Naive B cell (primary cell): ENCODE results near the gene ZNF213. TPM values are rescaled to one million over a fixed set of nuclear protein-coding genes. Genes with fewer than 3 reads are reported as not detected.
"Not testable (repeated sequence)": the region's sequence is repeated elsewhere in the genome, so short reads cannot be mapped to it uniquely, and the experiment has no call there.

ENCODE experiments used
- ATAC-seq, 2 donors: fragments of 150-1000 bp; cut with Tn5 transposase; 2 replicates each; pipeline ENCODE4 v1.10.0; 2021; ENCODE audit warnings: low read depth in 2 of 2, mild to moderate bottlenecking in 2 of 2, moderate library complexity in 2 of 2
- DNase-seq: peaks from one replicate; pipeline ENCODE4 v3.0.0; 2022
- H3K27ac Mint-ChIP-seq, 6 donors: one replicate each; pipeline ENCODE4 v1.8.0; 2020 to 2022; ENCODE audit warnings: mild to moderate bottlenecking in 6 of 6, mixed read lengths in 6 of 6, moderate library complexity in 5 of 6, inconsistent platforms in 2 of 6
- H3K27me3 Mint-ChIP-seq, 3 donors: one replicate each; pipeline ENCODE4 v1.8.0; 2021 to 2022; ENCODE audit warnings: mixed read lengths in 3 of 3, mild to moderate bottlenecking in 1 of 3
- H3K36me3 Mint-ChIP-seq, 2 donors: one replicate each; pipeline ENCODE4 v1.8.0; 2020 to 2022; ENCODE audit warnings: mixed read lengths in 2 of 2, inconsistent platforms in 1 of 2, mild to moderate bottlenecking in 1 of 2
- H3K4me1 Mint-ChIP-seq, 3 donors: one replicate each; pipeline ENCODE4 v1.8.0; 2020 to 2022; ENCODE audit warnings: mixed read lengths in 3 of 3, inconsistent platforms in 1 of 3, mild to moderate bottlenecking in 1 of 3, moderate library complexity in 1 of 3
- H3K4me3 Mint-ChIP-seq, 8 donors: one replicate each; pipeline ENCODE4 v1.8.0; 2020 to 2022; ENCODE audit warnings: mild to moderate bottlenecking in 8 of 8, mixed read lengths in 8 of 8, moderate library complexity in 8 of 8, inconsistent platforms in 2 of 8
- H3K9me3 Mint-ChIP-seq, 7 donors: one replicate each; pipeline ENCODE4 v1.8.0; 2020 to 2022; ENCODE audit warnings: mixed read lengths in 7 of 7, mild to moderate bottlenecking in 5 of 7, inconsistent platforms in 2 of 7, moderate library complexity in 1 of 7
- polyA plus RNA-seq, 6 donors: library from polyadenylated mRNA; unstranded; fragments of 300-500 nt; fragmentation: Illumina TruSeq; gene quantifications; one replicate each; pipeline ENCODE4 v1.2.3, GENCODE V29; 2021; ENCODE audit warnings: low read depth in 6 of 6

Gene ZNF213
- polyA plus RNA-seq, 6 donors from 2014 or later, result 0.38 to 2.7 (median 1.6) TPM; not detected in 1

DNA sequence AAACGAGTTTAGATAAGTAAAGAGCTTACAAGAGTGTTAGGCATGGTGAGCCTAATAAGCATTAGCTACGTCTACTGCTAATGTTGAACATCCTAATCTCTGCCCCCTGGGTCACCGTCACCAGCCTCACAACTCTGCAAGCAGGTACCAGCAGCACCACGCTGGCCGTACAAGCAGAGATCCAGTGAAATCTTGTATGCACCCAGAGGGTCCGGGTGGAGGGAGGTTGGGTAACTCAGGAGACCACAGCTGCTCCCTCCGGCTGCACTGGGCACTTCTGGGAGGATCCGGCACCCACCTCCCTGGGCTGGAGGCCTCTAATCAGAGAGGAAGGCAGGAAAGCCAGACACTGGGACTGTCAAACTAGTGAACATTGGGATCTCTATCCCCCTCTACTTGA, 44.8 kb downstream of the ZNF213 start:
- DNase-seq, result no peak
- H3K4me3 Mint-ChIP-seq, result no peak overlapping the region

DNA sequence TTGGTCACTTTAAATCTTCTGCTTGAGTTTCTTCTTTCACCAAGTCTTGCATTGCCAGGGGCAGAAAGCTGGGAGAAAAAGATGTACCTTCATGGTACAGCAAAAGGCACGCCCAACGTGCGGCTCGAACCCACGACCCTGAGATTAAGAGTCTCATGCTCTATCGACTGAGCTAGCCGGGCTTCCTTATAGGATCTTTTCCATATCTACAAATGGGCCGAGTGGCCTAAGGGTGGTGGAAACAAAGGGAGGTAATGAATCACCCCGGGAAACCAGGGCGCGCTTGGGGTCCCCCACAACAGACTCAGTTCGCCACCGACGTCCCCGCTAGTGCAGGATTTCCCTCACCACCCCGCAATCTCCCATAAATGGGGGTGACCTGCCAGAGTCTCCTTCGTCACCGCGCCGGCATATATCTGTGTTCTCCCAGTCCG, 45.6 kb downstream of the ZNF213 start:
- ATAC-seq (no peak), DNase-seq (no peak)
- Mint-ChIP-seq H3K27me3 (peaks cover 75 to 93% (median 84%) of the 10 kb centered on the region in 3 donors), H3K4me3 (peak overlapping the region in 1 of 8 donors; percentile 25), H3K4me1 (peaks cover 20 to 25% (median 23%) of the 10 kb centered on the region in 3 donors), H3K9me3 (peaks cover 0 to 19% (median 7%) of the 10 kb centered on the region in 7 donors), H3K27ac (peak overlapping the region in 1 of 6 donors; percentile 20), H3K36me3 (peaks cover 7 to 12% of the 10 kb centered on the region in 2 donors)

More for the DNA sequence above, 44.8 kb downstream of the ZNF213 start:
- Mint-ChIP-seq H3K9me3 (peaks cover 0 to 19% (median 6%) of the 10 kb centered on the region in 7 donors), H3K4me1 (peaks cover 20 to 25% (median 23%) of the 10 kb centered on the region in 3 donors), H3K27ac (no peak overlapping the region), H3K36me3 (peaks cover 7 to 12% of the 10 kb centered on the region in 2 donors), H3K27me3 (peaks cover 76 to 96% (median 82%) of the 10 kb centered on the region in 3 donors)
- ATAC-seq, result no peak

DNA sequence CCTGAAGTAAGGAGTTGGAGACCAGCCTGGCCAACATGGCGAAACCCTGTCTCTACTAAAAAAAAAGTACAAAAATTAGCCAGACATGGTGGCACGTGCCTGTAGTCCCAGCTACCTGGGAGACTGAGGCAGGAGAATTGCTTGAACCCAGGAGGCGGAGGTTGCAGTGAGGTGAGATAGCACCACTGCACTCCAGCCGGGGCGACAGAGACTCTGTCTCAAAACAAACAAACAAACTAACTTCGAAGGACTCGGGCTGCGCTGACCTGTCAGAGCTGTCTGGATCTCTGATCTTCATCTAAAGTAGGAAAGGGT, 47.4 kb downstream of the ZNF213 start:
- Mint-ChIP-seq H3K27ac (peak overlapping the region in 2 of 6 donors; percentile 79 to 96), H3K36me3 (peaks cover 0 to 13% of the 10 kb centered on the region in 2 donors), H3K4me1 (peaks cover 16 to 23% (median 21%) of the 10 kb centered on the region in 3 donors), H3K4me3 (peak overlapping the region; percentile 61 to 84 (median 74)), H3K27me3 (peaks cover 78 to 93% (median 83%) of the 10 kb centered on the region in 3 donors), H3K9me3 (peaks cover 0 to 13% (median 7%) of the 10 kb centered on the region in 7 donors)
- DNase-seq, ATAC-seq: not testable (repeated sequence)

DNA sequence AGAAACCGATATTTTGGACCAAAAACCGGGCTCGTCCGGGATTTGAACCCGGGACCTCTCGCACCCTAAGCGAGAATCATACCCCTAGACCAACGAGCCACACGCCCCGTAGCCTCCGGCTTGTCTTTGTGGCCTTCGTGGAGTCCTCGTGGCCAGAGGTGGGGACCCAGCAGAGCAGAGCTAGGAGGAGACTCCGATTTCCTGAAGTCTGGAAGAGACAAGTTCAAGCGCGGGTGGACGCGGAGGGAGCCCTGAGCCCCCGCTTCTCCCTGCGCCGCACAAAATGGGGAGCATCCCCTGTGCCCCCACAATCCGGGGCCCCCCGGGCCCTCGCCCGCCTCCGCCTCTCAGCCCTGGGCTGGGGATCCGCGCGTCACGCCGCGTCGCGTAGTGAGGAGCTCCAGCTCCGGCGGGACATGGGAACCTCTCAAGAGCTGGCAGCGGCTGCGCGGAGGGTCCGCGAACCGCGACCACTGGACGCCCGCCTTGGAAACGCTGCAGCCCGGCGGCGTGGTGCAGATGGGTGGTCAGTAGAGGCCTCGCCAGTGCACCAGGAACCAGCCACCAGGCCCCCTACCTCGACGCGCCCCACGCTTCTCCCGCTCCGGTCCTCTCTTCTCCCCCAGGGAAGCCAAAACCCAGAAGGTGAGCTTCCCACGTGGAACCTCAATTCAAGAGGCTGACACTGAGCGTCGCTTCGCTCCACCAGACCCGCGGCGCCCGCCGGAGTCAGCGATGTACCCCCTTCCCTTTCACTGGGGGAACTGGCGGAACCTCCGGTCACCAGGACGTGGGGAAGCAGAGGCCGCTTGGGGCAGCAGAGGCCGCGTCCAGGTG, 48.0 kb downstream of the ZNF213 start:
- H3K36me3 Mint-ChIP-seq, result peaks cover 0 to 18% of the 10 kb centered on the region in 2 donors
- H3K27ac Mint-ChIP-seq, result peak overlapping the region in 3 of 6 donors; percentile 45 to 96 (median 79)
- H3K4me1 Mint-ChIP-seq, result peaks cover 19 to 26% (median 25%) of the 10 kb centered on the region in 3 donors
- H3K4me3 Mint-ChIP-seq, result peak overlapping the region; percentile 64 to 90 (median 76)
- DNase-seq (no peak), ATAC-seq (peak; percentile 55 to 56)
- H3K27me3 Mint-ChIP-seq, result peaks cover 78 to 93% (median 83%) of the 10 kb centered on the region in 3 donors
- peaks cover 0 to 18% (median 7%) of the 10 kb centered on the region in 7 donors for H3K9me3 Mint-ChIP-seq

DNA sequence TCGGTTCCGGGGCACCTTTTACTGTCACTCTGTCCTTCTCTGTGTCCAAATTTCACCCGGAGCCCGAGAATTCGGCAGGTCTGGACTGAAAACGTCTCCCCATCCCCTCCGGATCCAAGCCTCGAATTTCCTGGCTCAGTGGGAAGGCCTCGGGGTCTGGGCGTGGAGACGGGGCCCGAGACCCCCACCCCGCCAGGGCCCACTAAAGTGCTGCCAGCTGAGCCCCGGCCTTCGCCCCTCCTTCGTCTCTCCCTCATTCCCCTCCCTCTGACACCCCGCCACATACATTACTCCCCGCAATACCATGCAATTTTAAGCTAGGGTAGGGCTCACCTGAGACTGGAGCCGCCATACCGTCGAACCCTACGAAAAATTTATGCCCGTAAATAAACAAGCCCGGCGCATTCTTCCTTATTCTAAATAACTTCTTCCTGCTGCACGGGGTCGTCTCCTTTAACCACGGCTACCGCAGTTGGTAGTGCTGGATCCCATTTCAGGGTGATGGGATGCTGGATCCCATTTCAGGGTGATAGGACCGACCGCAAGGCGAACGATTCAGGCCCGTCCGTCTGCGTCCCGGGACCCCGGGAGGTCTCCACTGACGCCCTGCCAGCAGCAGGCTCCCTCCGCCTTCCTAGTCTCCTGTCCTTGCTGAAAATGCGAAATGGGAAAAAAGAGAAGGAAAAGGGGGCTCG, 48.8 kb downstream of the ZNF213 start:
- peaks cover 0 to 23% of the 10 kb centered on the region in 2 donors for H3K36me3 Mint-ChIP-seq
- DNase-seq (no peak), ATAC-seq (no peak)
- H3K27me3 Mint-ChIP-seq, result peaks cover 80 to 93% (median 83%) of the 10 kb centered on the region in 3 donors
- peak overlapping the region; percentile 69 to 90 (median 76) for H3K4me3 Mint-ChIP-seq
- peak overlapping the region in 4 of 6 donors; percentile 58 to 96 (median 85) for H3K27ac Mint-ChIP-seq
- H3K9me3 Mint-ChIP-seq, result peaks cover 0 to 19% (median 7%) of the 10 kb centered on the region in 7 donors
- peaks cover 19 to 32% (median 30%) of the 10 kb centered on the region in 3 donors for H3K4me1 Mint-ChIP-seq

DNA sequence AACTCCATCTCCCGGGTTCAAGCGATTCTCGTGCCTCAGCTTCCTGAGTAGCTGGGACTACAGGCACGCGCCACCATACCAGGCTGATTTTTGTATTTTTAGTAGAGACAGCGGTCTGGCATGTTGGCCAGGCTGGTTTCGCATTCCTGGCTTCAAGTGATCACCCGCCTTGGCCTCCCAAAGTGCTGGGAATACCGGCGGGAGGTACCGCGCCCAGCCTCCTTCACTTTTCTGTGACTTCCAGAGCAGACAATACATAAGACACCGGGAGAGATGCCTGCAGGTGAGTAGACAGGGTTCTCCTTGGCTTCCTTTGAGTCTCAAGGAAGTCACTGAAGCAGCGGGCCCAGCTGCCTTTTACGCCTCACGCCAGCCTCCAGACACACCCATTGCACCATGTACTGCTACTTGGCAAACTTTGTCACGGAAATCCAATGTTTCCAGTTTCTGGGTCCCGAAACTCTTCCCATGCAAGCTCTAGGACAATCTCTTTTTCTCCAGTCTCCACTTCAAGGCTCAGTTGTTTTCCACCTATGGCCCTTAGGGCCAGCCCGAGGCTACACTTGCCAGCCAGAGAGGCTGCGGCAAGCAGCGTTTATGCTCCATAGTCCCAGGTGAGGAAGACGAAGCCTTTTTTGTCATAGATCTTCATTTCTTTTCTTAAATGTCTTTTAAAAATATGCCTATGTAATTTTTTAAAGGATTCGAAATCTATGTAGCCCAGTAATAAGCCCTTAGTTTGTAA, 52.3 kb downstream of the ZNF213 start:
- no peak for DNase-seq
- H3K9me3 Mint-ChIP-seq, result peaks cover 0 to 38% (median 20%) of the 10 kb centered on the region in 7 donors
- H3K27ac Mint-ChIP-seq, result peak overlapping the region in 3 of 6 donors; percentile 68 to 96 (median 81)
- peaks cover 11 to 23% of the 10 kb centered on the region in 2 donors for H3K36me3 Mint-ChIP-seq
- peak overlapping the region in 3 of 8 donors; percentile 48 to 65 (median 60) for H3K4me3 Mint-ChIP-seq
- no peak for ATAC-seq
- H3K4me1 Mint-ChIP-seq, result peaks cover 23 to 55% (median 39%) of the 10 kb centered on the region in 3 donors
- H3K27me3 Mint-ChIP-seq, result peaks cover 77 to 89% (median 81%) of the 10 kb centered on the region in 3 donors

DNA sequence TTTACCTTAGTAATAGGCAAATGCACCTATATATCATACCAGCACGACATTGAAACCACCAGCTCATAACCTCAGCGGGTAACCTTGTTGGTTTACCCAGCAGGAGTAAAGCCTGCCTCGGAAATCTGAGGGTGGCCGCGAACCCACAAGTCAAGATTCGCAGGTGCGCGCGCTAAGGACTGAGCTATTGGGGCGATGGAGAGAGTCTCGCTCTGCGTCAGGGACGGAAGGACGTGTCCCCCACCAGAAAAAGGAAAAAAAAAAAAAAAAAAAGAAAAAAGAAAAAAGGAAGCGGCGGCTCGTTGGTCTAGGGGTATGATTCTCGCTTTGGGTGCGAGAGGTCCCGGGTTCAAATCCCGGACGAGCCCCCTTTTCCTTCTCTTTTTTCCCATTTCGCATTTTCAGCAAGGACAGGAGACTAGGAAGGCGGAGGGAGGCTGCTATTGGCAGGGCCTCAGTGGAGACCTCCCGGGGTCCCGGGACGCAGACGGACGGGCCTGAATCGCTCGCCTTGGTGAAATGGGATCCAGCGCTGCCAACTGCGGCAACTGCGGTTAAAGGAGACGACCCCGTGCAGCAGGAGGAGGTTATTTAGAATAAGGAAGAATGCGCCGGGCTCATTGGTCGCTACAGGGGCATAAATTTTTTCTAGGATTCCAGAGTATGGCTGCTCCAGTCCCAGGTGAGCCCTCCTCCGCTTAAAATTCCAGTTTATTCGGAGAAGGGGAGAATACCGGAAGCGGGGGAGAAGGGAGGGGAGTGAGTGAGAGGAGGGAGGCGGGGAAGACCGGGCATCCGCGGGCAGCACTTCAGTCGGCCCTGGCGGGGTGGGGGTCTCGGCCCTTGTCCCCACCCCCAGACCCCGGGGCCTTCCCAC, 53.2 kb downstream of the ZNF213 start, which contains the start of gene OR1F1:
Gene OR1F1 (plus strand): TSS at position 407 of the 877 bp plus-strand sequence.
- Mint-ChIP-seq H3K27me3 (peaks cover 70 to 82% (median 72%) of the 10 kb centered on the region in 3 donors), H3K4me3 (peak within 1 kb of the TSS; percentile 43 to 89 (median 68)), H3K9me3 (peaks cover 0 to 42% (median 20%) of the 10 kb centered on the region in 7 donors), H3K4me1 (peaks cover 18 to 54% (median 30%) of the 10 kb centered on the region in 3 donors), H3K27ac (peak within 1 kb of the TSS in 5 of 6 donors; percentile 68 to 96 (median 89)), H3K36me3 (peaks cover 11 to 23% of the 10 kb centered on the region in 2 donors)
- no peak for DNase-seq
- no peak for ATAC-seq

DNA sequence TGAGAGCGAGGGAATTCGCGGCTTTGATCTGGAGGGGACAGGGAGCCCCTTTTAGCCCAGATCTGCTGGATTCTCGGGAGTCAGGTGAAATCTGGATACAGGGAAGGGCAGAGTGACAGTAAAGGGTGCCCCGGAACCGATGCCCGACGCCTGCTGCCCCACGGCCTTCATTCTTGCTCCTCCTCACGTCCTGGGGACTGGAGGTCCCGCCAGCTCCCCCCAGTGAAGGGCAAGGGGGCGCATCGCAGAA, 53.8 kb downstream of the ZNF213 start:
- Mint-ChIP-seq H3K9me3 (peaks cover 0 to 42% (median 19%) of the 10 kb centered on the region in 7 donors), H3K27me3 (peaks cover 65 to 82% (median 68%) of the 10 kb centered on the region in 3 donors), H3K4me3 (peak overlapping the region in 4 of 8 donors; percentile 59 to 83 (median 66)), H3K36me3 (peaks cover 11 to 20% of the 10 kb centered on the region in 2 donors), H3K27ac (peak overlapping the region in 3 of 6 donors; percentile 41 to 89 (median 81)), H3K4me1 (peaks cover 12 to 48% (median 25%) of the 10 kb centered on the region in 3 donors)
- ATAC-seq (no peak), DNase-seq (no peak)

DNA sequence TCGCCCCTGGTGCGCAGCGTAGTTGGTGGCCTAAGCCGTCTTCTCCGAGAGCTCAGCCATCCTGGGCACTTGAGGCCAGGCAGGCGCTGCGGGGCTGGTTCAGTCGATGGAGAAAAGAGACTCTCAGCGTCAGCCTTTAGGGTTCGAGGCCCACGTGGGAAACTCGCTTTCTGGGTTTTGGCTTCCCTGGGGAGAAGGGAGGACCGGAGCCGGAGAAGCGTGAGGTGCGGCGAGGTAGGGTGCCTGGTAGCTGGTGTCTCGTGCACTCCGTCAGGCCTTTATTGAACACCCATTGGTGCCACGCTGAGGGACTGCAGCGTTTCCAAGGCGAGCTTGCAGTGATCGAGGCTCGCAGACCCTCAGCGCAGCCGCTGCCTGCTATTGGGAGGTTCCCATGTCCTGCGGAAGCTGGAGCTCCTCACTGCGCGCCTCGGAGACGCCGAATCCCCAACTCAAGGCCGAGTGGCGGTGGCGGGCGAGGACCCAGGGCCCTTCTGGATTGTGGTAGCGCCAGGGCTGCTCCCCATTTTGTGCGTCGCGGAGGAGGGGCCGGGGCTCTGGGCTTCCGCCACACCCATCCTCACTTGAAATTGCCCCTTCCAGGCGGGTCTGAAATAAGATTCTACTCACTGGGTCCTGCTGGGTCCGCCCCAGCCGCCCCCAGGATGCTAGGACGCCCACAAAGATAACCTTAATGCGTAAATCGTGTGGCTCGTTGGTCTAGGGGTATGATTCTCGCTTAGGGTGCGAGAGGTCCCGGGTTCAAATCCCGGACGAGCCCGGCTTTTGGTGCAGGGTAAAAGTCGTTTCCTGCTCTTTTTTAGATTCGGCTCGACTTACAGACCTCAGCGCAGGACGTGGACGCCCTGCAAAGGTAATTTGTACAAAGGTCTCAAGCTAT, 54.3 kb downstream of the ZNF213 start:
- H3K27me3 Mint-ChIP-seq, result peaks cover 65 to 82% (median 68%) of the 10 kb centered on the region in 3 donors
- peak overlapping the region; percentile 32 to 89 (median 66) for H3K4me3 Mint-ChIP-seq
- H3K4me1 Mint-ChIP-seq, result peaks cover 8 to 44% (median 19%) of the 10 kb centered on the region in 3 donors
- H3K36me3 Mint-ChIP-seq, result peaks cover 11 to 18% of the 10 kb centered on the region in 2 donors
- DNase-seq (no peak), ATAC-seq (peak in 1 of 2 donors; percentile 11)
- peak overlapping the region in 4 of 6 donors; percentile 28 to 89 (median 64) for H3K27ac Mint-ChIP-seq
- H3K9me3 Mint-ChIP-seq, result peaks cover 0 to 41% (median 14%) of the 10 kb centered on the region in 7 donors

DNA sequence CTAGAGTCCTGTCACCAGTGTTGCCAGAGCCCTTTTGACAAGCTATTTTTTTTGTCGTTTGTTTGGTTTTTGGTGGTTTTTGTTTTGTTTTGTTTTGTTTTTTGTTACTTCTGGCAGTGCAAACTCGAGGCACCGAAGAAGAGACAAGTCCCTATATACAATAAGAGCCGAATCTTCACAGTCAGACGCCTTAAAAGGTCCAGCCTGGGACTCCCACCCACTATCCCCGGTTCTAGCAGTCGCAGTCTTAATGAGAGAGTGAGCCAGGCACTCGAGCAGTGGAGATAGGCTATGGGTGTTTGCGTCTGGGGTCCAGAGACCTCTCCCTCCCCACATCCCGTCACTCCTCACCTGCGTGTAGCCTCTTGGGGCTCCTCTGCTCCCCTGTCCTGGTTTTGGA, 55.0 kb downstream of the ZNF213 start:
- no peak for ATAC-seq
- Mint-ChIP-seq H3K36me3 (peaks cover 11 to 22% of the 10 kb centered on the region in 2 donors), H3K9me3 (peaks cover 0 to 44% (median 12%) of the 10 kb centered on the region in 7 donors), H3K27me3 (peaks cover 68 to 83% (median 72%) of the 10 kb centered on the region in 3 donors), H3K27ac (peak overlapping the region in 4 of 6 donors; percentile 71 to 90 (median 88)), H3K4me3 (peak overlapping the region; percentile 43 to 89 (median 70)), H3K4me1 (peaks cover 7 to 41% (median 17%) of the 10 kb centered on the region in 3 donors)
- DNase-seq, result no peak

DNA sequence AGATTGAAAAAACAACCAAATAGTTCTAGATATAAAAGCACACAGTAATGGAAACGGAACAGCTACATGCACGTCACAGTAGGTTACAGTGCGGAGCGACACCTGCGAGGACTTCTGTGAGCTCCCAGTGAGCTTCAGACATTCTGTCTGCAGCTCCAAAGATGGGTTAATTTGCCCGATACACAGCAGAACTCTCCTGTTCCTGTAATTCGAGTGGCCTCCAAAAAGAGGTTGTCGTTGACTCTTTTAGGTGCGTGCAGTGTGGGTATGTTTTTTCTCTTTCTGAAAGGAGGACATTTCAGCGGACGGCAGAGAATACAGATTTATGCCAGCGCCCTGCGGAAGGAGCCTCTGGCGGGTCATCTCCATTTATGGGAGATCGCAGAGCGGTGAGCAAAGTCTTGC, 56.1 kb downstream of the ZNF213 start:
- peak overlapping the region in 5 of 8 donors; percentile 30 to 83 (median 73) for H3K4me3 Mint-ChIP-seq
- H3K27me3 Mint-ChIP-seq, result peaks cover 67 to 86% (median 70%) of the 10 kb centered on the region in 3 donors
- peak overlapping the region in 4 of 6 donors; percentile 58 to 90 (median 84) for H3K27ac Mint-ChIP-seq
- H3K36me3 Mint-ChIP-seq, result peaks cover 11 to 22% of the 10 kb centered on the region in 2 donors
- H3K9me3 Mint-ChIP-seq, result peaks cover 0 to 39% (median 12%) of the 10 kb centered on the region in 7 donors
- DNase-seq (no peak), ATAC-seq (peak in 1 of 2 donors; percentile 35)
- peaks cover 7 to 41% (median 17%) of the 10 kb centered on the region in 3 donors for H3K4me1 Mint-ChIP-seq
